Left lobe of liver (tissue), 2 donors: ENCODE results near the gene FBXO8. TPM values are rescaled to one million over a fixed set of nuclear protein-coding genes. Genes with fewer than 3 reads are reported as not detected.

ENCODE experiments used
- ATAC-seq: fragments of 200-7000 bp; cut with Tn5 transposase; one replicate; pipeline ENCODE4 v1.9.1; 2020; ENCODE audit warnings: mild to moderate bottlenecking, moderate library complexity
- DNase-seq: peaks from one replicate; pipeline ENCODE4 v3.0.0-alpha.2; 2020; ENCODE audit warnings: low spot score
- total RNA-seq: library from RNA; stranded (reverse); gene quantifications from one replicate; pipeline ENCODE4 v1.2.1, GENCODE V29; 2021
- donor health status: DM: no; HTN: no; CAD: no; lungs with moderate emphysema.
- donor health status: DM: no; HTN: yes; CAD: no.

Gene FBXO8
- total RNA-seq, 1 donor from 2014 or later = 30.7 TPM

GRCh38 chr4:174252412-174252811, 31.1 kb downstream of the FBXO8 start:
- no peak for DNase-seq
- ATAC-seq = no peak

DNA sequence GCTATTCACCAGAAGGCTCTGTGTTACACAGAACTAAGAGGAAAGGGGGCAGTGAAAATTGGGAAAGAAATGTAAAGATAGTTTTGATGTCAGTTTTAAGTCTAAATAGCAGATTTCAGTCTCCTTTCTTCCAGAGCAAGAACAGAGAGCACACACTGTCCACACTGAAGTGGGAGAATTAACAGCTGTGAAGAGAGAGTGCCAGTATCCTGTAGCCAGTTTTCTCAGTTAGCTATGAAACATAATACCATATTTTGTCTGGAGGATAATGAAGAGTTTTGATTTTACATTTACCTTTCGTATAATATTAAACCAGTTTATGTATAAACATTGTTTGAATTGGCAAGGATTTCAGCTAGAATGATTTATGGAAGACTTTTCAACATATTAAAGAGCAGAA, 35.1 kb downstream of the FBXO8 start:
- ATAC-seq (no peak), DNase-seq (no peak)

- DNase-seq (no peak), ATAC-seq (no peak)
Observed at GRCh38 chr4:174245714-174246113, 37.8 kb downstream of the FBXO8 start.

DNA sequence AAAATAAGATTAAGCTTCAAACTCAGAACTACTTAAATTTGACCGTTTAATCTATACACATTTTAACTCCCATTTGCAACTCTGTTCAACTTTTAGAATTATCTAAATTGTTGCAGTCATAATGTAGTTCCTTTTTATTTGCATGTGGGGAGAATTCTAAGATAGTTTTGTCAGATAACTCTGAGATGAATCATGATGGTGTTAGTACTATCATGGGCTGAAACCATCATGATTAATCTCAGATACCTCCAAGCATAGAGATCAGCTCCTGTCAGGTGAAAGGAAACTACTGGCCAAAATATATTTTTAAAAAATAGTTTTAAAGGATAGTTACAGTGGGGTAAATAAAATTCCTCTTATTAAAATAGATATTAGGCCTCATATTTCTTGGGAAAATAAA, 39.0 kb downstream of the FBXO8 start:
- DNase-seq (no peak), ATAC-seq (no peak)

GRCh38 chr4:174241162-174241561, 42.3 kb downstream of the FBXO8 start:
- DNase-seq (no peak), ATAC-seq (no peak)

DNA sequence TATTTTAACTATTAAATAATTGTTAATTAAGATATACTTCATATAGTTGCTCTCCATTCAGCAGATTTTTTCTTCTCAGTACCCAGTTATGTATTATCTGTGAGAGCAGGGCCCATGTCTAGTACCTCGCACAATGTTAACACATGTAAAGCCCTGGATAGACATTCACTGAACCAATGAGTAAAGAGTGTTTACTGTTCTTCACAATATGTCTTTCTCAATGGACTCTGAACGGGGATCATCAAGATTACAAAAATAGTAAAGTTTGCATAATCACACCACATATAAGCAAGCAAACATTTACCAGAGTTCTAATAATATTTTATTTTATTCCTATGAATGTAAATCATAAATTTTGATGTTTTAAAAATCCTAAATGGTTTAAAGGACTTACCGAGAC, 47.1 kb downstream of the FBXO8 start:
- peak; percentile 41 for ATAC-seq
- no peak for DNase-seq

DNA sequence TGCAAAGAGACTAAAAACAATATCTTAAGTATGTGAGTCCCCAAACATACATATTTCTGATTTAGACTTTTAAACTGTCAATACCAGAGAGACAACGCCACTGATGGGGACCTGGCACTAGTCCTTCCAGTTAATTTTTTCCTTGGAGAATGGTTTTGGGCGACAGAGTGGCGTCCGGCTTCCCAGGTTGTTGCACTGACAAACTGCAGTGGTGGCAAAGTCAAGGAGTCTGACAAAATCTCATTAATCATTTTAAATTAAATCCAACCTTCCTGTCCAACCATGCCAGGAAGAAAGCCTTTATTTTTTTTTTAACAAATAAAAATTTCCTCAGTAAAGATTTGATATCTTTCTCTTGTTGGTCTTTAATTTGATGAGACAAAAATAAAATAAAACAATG, 52.8 kb downstream of the FBXO8 start:
- DNase-seq (no peak), ATAC-seq (no peak)

- ATAC-seq (no peak), DNase-seq (no peak)
Observed at GRCh38 chr4:174230148-174230547, 53.3 kb downstream of the FBXO8 start.

- DNase-seq (no peak), ATAC-seq (no peak)
Observed at GRCh38 chr4:174228988-174229387, 54.5 kb downstream of the FBXO8 start.

GRCh38 chr4:174225349-174226049, 58.0 kb downstream of the FBXO8 start:
- DNase-seq (no peak), ATAC-seq (no peak)

GRCh38 chr4:174224550-174224949, 58.9 kb downstream of the FBXO8 start:
- no peak for DNase-seq
- no peak for ATAC-seq

- ATAC-seq = peak; percentile 86
- DNase-seq = no peak
Observed at GRCh38 chr4:174222266-174222872, 61.1 kb downstream of the FBXO8 start.

DNA sequence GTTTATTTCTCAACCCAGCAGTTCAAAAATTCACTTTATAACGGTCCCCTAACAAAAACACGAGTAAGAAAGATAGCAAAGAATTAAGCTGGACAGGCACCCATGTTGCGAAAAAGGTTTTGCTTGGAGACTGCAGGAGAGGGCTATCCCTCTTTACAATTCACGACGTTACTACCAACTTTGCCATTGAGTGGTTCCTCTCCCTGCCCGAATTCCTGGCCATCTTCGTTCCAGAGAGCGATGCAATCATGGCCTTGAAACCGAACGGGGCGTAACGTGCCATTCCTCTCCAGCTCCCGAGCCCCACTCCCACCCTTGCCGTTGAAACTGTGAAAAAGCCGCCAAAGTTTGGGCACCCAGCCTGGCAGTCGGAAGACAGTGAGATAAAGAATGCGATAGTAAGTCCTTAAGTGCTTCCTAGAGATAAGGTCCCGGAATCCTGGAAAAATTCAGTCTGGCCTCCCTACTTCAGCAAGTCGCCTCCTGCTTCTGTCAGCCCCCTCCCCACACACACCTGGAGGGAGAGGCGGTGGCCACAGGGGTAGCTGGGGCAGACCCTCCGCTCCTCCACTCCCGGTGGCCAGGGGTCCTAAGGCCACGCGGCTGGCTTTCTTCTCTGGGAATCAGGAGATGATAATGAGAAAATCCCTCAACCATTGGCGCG, 65.2 kb downstream of the FBXO8 start:
- ATAC-seq = peak; percentile 18

GRCh38 chr4:174217273-174218126, 66.0 kb downstream of the FBXO8 start:
- DNase-seq (no peak), ATAC-seq (peak; percentile 51)

More for the DNA sequence above, 65.2 kb downstream of the FBXO8 start:
- DNase-seq = no peak

- no peak for ATAC-seq
Observed at GRCh38 chr4:174216799-174217272, 66.6 kb downstream of the FBXO8 start.

DNA sequence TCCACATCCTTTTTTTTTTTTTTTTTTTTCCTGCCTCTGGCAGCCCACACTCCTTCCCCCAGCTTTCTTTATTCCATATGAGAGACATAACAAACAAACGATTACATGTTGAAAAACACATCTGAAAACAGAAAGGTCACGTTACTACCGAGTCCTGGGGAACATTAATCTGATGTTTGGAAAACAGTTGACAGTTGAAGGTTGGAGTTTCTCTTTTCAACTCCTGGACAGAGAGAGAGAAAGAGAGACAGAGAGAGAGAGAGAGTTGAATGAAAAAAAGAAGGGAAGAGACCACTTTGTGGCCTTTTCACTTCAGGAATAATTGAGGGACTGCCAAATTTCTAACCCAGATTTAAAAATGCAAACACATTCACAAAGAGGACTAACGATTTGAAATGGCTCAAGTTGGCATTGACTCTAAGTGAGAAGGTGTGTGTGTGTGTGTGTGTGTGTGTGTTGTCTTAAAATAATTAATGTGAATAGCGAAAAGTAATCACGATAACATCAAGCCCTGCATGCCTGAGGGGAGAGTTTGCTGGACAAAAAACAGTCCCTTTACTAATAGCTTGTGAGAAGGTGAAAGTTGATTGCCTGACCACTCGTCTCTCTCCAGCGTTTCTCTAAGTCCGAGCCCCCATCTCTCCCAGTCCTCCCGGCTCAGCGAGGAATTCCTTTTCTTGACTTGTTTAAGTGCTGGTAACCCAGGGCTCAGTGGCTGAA, 67.3 kb downstream of the FBXO8 start:
- DNase-seq (no peak), ATAC-seq (no peak)

More at GRCh38 chr4:174216799-174217272, 66.6 kb downstream of the FBXO8 start:
- no peak for DNase-seq

- DNase-seq = no peak
- ATAC-seq = no peak
Observed at GRCh38 chr4:174215057-174215456, 68.4 kb downstream of the FBXO8 start.

- no peak for DNase-seq
- ATAC-seq = no peak
Observed at GRCh38 chr4:174214101-174214878, 69.2 kb downstream of the FBXO8 start.

DNA sequence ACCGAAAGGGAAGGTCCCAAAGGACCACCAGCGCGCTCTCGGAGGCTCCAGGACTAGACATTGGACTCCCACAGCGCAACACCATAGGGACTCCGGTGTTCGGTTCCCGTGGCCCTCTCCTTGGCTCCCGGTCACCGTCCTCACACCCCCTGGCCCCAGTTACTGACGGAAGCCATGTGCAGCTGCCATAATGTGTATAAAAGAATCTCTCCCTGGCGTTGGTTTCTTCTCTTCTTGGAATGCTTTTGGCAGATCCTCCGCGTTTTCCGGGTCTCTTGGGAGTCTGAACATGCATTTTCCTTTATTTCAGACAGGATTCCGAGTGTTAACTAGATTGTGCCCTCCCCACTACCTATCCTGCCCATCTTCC, 69.8 kb downstream of the FBXO8 start:
- DNase-seq = no peak
- ATAC-seq = no peak

GRCh38 chr4:174212061-174212460, 71.4 kb downstream of the FBXO8 start:
- DNase-seq = no peak
- no peak for ATAC-seq
